OCI-LY1 (cell line): ENCODE data around the gene NME3.

Source experiments
- EZH2 ChIP-seq: fragments of 200-600 bp; sonication (generic), shearing (Covaris generic); IDR thresholded peaks from 2 replicates; pipeline ENCODE4 v1.8.0; 2017; ENCODE audit warnings: borderline replicate concordance, mixed run types, mild to moderate bottlenecking, antibody characterized with exemption, low read length, moderate library complexity, mixed read lengths
- TF ChIP-seq, protein P1 (sequence below): fragments of 200-600 bp; sonication (generic), shearing (Covaris generic); IDR thresholded peaks from 2 replicates; pipeline ENCODE4 v1.5.1; 2017; ENCODE audit warnings: mild to moderate bottlenecking, antibody characterized with exemption, low read length, moderate library complexity, mixed read lengths

DNA sequence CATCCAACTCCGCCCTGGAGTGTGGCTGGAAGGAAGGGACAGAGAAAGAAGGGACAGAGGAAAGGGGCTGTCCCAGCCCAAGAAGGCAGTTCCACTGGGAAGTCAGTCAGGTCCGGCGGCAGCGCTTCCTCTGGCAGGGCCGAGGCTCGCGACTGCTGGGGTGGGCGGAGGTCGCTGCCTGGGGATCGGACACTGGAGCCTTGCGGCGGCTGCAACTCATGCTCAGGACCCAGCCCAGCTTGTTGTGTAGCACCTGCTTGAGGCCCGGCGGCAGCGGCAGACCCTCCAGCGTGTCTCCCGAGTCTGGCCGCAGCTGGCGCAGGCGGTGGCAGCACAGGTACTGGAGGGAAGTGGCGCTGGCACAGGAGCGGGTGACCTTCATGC, 5.6 kb upstream of the NME3 start:
- TF ChIP-seq, protein P1, sequence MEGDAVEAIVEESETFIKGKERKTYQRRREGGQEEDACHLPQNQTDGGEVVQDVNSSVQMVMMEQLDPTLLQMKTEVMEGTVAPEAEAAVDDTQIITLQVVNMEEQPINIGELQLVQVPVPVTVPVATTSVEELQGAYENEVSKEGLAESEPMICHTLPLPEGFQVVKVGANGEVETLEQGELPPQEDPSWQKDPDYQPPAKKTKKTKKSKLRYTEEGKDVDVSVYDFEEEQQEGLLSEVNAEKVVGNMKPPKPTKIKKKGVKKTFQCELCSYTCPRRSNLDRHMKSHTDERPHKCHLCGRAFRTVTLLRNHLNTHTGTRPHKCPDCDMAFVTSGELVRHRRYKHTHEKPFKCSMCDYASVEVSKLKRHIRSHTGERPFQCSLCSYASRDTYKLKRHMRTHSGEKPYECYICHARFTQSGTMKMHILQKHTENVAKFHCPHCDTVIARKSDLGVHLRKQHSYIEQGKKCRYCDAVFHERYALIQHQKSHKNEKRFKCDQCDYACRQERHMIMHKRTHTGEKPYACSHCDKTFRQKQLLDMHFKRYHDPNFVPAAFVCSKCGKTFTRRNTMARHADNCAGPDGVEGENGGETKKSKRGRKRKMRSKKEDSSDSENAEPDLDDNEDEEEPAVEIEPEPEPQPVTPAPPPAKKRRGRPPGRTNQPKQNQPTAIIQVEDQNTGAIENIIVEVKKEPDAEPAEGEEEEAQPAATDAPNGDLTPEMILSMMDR, result no peak
- no peak for TF ChIP-seq EZH2
